K562 (cell line): ENCODE data around the gene PEX6. TPM values are rescaled to one million over a fixed set of nuclear protein-coding genes. Genes with fewer than 3 reads are reported as not detected.
A peak's percentile ranks its signal among the peaks of the same experiment; 100 is the strongest.

Experiments used
- BCOR ChIP-seq: fragments of 450-650 bp; IDR thresholded peaks from 2 replicates; pipeline ENCODE4 v1.6.1; 2016
- ELK1 ChIP-seq: sonication (generic); formaldehyde crosslinking; IDR thresholded peaks from 2 replicates; pipeline ENCODE4 v1.8.1; 2022; ENCODE audit warnings: missing genetic modification reagents
- FOS ChIP-seq: IDR thresholded peaks from 3 replicates; pipeline ENCODE4 v1.6.1; 2011; ENCODE audit not compliant: insufficient read length; ENCODE audit errors: extremely low read depth
- FUS ChIP-seq: fragments of 200-400 bp; formaldehyde crosslinking; optimal IDR thresholded peaks from 2 replicates; pipeline ENCODE3; 2017; ENCODE audit warnings: low read depth, low read length
- GTF2E2 ChIP-seq: fragments of 200-800 bp; sonication (Bioruptor generic); IDR thresholded peaks from 2 replicates; pipeline ENCODE4 v1.6.1; 2016; ENCODE audit warnings: missing genetic modification characterization, missing compliant biosample characterization
- HOMEZ ChIP-seq: fragments of 250-450 bp; sonication (Bioruptor Pico); IDR thresholded peaks from 2 replicates; pipeline ENCODE4 v1.4.0; 2020; ENCODE audit warnings: mild to moderate bottlenecking, moderate library complexity
- KLF10 ChIP-seq: fragments of 250-450 bp; sonication (Bioruptor Pico); IDR thresholded peaks from 2 replicates; pipeline ENCODE4 v1.6.1; 2021; ENCODE audit warnings: matching md5 sums
- MAFK ChIP-seq: IDR thresholded peaks from 2 replicates; pipeline ENCODE4 v1.6.1; 2011; ENCODE audit warnings: low read length, improper control_type of control experiment
- NCOA1 ChIP-seq: fragments of 450-650 bp; IDR thresholded peaks from 2 replicates; pipeline ENCODE4 v1.6.1; 2016; ENCODE audit warnings: low read depth
- PHF20 ChIP-seq: fragments of 450-650 bp; IDR thresholded peaks from 2 replicates; pipeline ENCODE4 v1.6.1; 2018; ENCODE audit not compliant: partially characterized antibody
- POLR2AphosphoS2 ChIP-seq: IDR thresholded peaks from 2 replicates; pipeline ENCODE4 v1.6.1; 2012; ENCODE audit warnings: low read length, improper control_type of control experiment
- RAD51 ChIP-seq: fragments of 450-650 bp; IDR thresholded peaks from 2 replicates; pipeline ENCODE4 v1.7.1; 2016; ENCODE audit warnings: low read depth, mild to moderate bottlenecking, borderline replicate concordance
- RBM17 ChIP-seq: fragments of 200-400 bp; formaldehyde crosslinking; IDR thresholded peaks from 2 replicates; pipeline ENCODE4 v1.6.1; 2017; ENCODE audit warnings: low read depth, mild to moderate bottlenecking, low read length, borderline replicate concordance
- RCOR1 ChIP-seq, 2 experiments: IDR thresholded peaks; 2 replicates each; pipeline ENCODE4 v1.6.1; 2012; ENCODE audit warnings: low read depth in 2 of 2, low read length in 2 of 2, borderline replicate concordance in 1 of 2, improper control_type of control experiment in 1 of 2
- RHOXF2B ChIP-seq: fragments of 250-450 bp; sonication (Bioruptor Pico); conservative IDR thresholded peaks from 2 replicates; pipeline ENCODE4 v1.5.1; 2021
- SMAD1 ChIP-seq: fragments of 150-350 bp; IDR thresholded peaks from 2 replicates; pipeline ENCODE4 v1.6.1; 2014; ENCODE audit warnings: low read length, low read depth; ENCODE audit not compliant: partially characterized antibody
- TCF3 ChIP-seq: sonication (generic); formaldehyde crosslinking; IDR thresholded peaks from 2 replicates; pipeline ENCODE4 v1.4.0; 2020; ENCODE audit warnings: mild to moderate bottlenecking, missing genetic modification reagents
- ZNF197 ChIP-seq: fragments of 200-800 bp; sonication (Bioruptor generic); IDR thresholded peaks from 2 replicates; pipeline ENCODE4 v1.6.1; 2016; ENCODE audit warnings: low read depth, missing genetic modification characterization, missing compliant biosample characterization
- ZNF407 ChIP-seq: fragments of 450-650 bp; IDR thresholded peaks from 2 replicates; pipeline ENCODE4 v1.6.1; 2016; ENCODE audit warnings: low read depth
- polyA plus RNA-seq, 8 experiments: library from polyadenylated mRNA; depleted of rRNA in 4 of 8; stranded (reverse) in 5 of 8; unstranded in 3 of 8; fragments of >200 nt; fragmentation: Nextera tagmentation in 2 of 8; fragmentation: Illumina TruSeq in 1 of 8; extraction: Ambion mirVana in 2 of 8; extraction: Trizol in 1 of 8; gene quantifications; 2 replicates each; pipeline versions ENCODE4 v1.2.1 to v1.2.3, GENCODE V29; 2011 to 2014; ENCODE audit warnings: inconsistent platforms in 1 of 8, missing spikeins in 1 of 8
- total RNA-seq, 7 experiments: library from RNA; depleted of rRNA in 6 of 7; stranded (reverse); fragments of >200 nt in 6 of 7; fragmentation: Illumina TruSeq in 2 of 7; extraction: Trizol in 2 of 7; gene quantifications; 2 replicates each; pipeline versions ENCODE4 v1.2.1 to v1.2.3, GENCODE V29; 2011 to 2021; ENCODE audit warnings: low replicate concordance in 1 of 7

Gene PEX6
- total and polyA plus RNA-seq, 9 of the 15 experiments (the other 6 are each of a cell fraction or from before 2014, with no cell fraction given), result 0.17 to 20.8 (median 6.9) TPM

GRCh38 chr6:43021270-43022047, 42.5 kb upstream of the PEX6 start, which contains the start of gene RRP36 (continued):
- TF ChIP-seq ELK1 (CRISPR knock-in tag) (no peak), RAD51 (no peak), KLF10 (CRISPR knock-in tag) (no peak), RBM17 (no peak), SMAD1 (peak; percentile 50), GTF2E2 (tag) (peak; percentile 60; the same call in 1 of the 2 replicates), BCOR (no peak), PHF20 (peak; percentile 66), RHOXF2B (CRISPR knock-in tag) (peak; percentile 84; the same call in 1 of the 2 replicates), ZNF197 (CRISPR knock-in tag) (no peak), NCOA1 (peak; percentile 21; the same call in 1 of the 2 replicates), TCF3 (CRISPR knock-in tag) (no peak), FUS (no peak), POLR2AphosphoS2 (peak; percentile 98; the same call in 1 of the 2 replicates), HOMEZ (CRISPR knock-in tag) (no peak), RCOR1 (IDR thresholded peaks at IDR 0.05; ENCODE audit: borderline replicate concordance in 1 of 2, low read depth in 2 of 2, low read length in 2 of 2) (no peak), MAFK (no peak), FOS (no peak), ZNF407 (no peak)
